HG03066 (cell line): ENCODE measurements around the gene ZNF217.
"Not testable (repeated sequence)": the region's sequence is repeated elsewhere in the genome, so short reads cannot be mapped to it uniquely, and the experiment has no call there.

Experiments used
- ATAC-seq: cut with Tn5 transposase; IDR thresholded peaks from one replicate; pipeline ENCODE4 v1.9.1; 2021; ENCODE audit warnings: low read depth; ENCODE audit not compliant: unreplicated experiment

ZNF217 gene

GRCh38 chr20:53585004-53585569 lies 8.6 kb downstream of the ZNF217 start:
- not testable (repeated sequence) for ATAC-seq

- ATAC-seq = not testable (repeated sequence)
These were observed 9.1 kb downstream of the ZNF217 start for GRCh38 chr20:53584550-53584913.

- not testable (repeated sequence) for ATAC-seq
These were observed 9.7 kb downstream of the ZNF217 start for GRCh38 chr20:53583660-53584549.

- no peak for ATAC-seq
These were observed 10.9 kb downstream of the ZNF217 start for GRCh38 chr20:53582574-53583351.

GRCh38 chr20:53582251-53582570 lies 11.4 kb downstream of the ZNF217 start:
- no peak for ATAC-seq

- ATAC-seq = no peak
These were observed 12.0 kb downstream of the ZNF217 start for GRCh38 chr20:53581444-53582250.

- no peak for ATAC-seq
These were observed 13.1 kb downstream of the ZNF217 start for GRCh38 chr20:53580376-53581111.

- no peak for ATAC-seq
These were observed 13.9 kb downstream of the ZNF217 start for GRCh38 chr20:53579581-53580375.

GRCh38 chr20:53579266-53579580 lies 14.4 kb downstream of the ZNF217 start:
- no peak for ATAC-seq

- no peak for ATAC-seq
These were observed 15.0 kb downstream of the ZNF217 start for GRCh38 chr20:53578492-53579222.

GRCh38 chr20:53576586-53577318 lies 16.9 kb downstream of the ZNF217 start:
- no peak for ATAC-seq

- no peak for ATAC-seq
These were observed 17.5 kb downstream of the ZNF217 start for GRCh38 chr20:53576195-53576580.

- no peak for ATAC-seq
These were observed 18.0 kb downstream of the ZNF217 start for GRCh38 chr20:53575481-53576194.

- ATAC-seq = no peak
These were observed 18.8 kb downstream of the ZNF217 start for GRCh38 chr20:53574819-53575218.

GRCh38 chr20:53574259-53574789 lies 19.3 kb downstream of the ZNF217 start:
- no peak for ATAC-seq

GRCh38 chr20:53571555-53572286 lies 21.9 kb downstream of the ZNF217 start:
- ATAC-seq = no peak
